Endothelial cell of umbilical vein (primary cell): ENCODE results near the gene NCSTN. TPM values are rescaled to one million over a fixed set of nuclear protein-coding genes. Genes with fewer than 3 reads are reported as not detected.

Source experiments
- BruUV-seq: library from RNA; stranded (reverse); fragments of 400-500 nt; replicated peaks from 2 replicates; lab custom pipeline; 2021; lab: Mats Ljungman, UMichigan
- CTCF ChIA-PET: fragments of 300-600, 350-600 bp; sonication (Branson Sonifier 250); formaldehyde crosslinking; loops from one replicate; lab custom pipeline; 2021; ENCODE audit warnings: antibody characterized with exemption, inconsistent platforms; lab: Charles Lee
- POLR2A ChIA-PET: fragments of 300-600, 350-600 bp; sonication (Branson Sonifier 250); formaldehyde crosslinking; loops from one replicate; lab custom pipeline; 2021; ENCODE audit warnings: antibody characterized with exemption, inconsistent platforms; lab: Charles Lee
- DNase-seq: peaks from one replicate; pipeline ENCODE4 v3.0.0-alpha.2; 2011; ENCODE audit warnings: low read depth, low spot score
- FAIRE-seq: peaks from 2 replicates; lab custom pipeline; 2011; peaks lifted over from hg19 to GRCh38; lab: Jason Lieb, UNC
- H2AFZ ChIP-seq: 2 replicates; pipeline ENCODE4 v1.6.0; 2012; ENCODE audit warnings: low read depth, low read length, control low read depth, inconsistent platforms
- H3K27ac ChIP-seq: 2 replicates; pipeline ENCODE4 v1.5.1; 2011; ENCODE audit warnings: low read depth, mild to moderate bottlenecking, control low read depth, low read length, moderate library complexity; ENCODE audit not compliant: insufficient read depth
- H3K27me3 ChIP-seq, 2 experiments: 2 replicates each; pipeline versions ENCODE4 v1.6.0 to v1.6.1; 2011; ENCODE audit warnings: low read length in 2 of 2, mixed read lengths in 1 of 2; ENCODE audit not compliant: control insufficient read depth in 2 of 2, insufficient read depth in 2 of 2
- H3K36me3 ChIP-seq, 2 experiments: 2 replicates in 1 of 2; 3 replicates in 1 of 2; pipeline ENCODE4 v1.5.1; 2011; ENCODE audit warnings: low read length in 2 of 2, mild to moderate bottlenecking in 1 of 2, moderate library complexity in 1 of 2; ENCODE audit not compliant: control insufficient read depth in 2 of 2, insufficient read depth in 2 of 2; ENCODE audit errors: extremely low read depth in 1 of 2
- H3K4me1 ChIP-seq: 3 replicates; pipeline ENCODE4 v1.5.1; 2011; ENCODE audit warnings: mild to moderate bottlenecking, low read length; ENCODE audit not compliant: control insufficient read depth, insufficient read depth; ENCODE audit errors: extremely low read depth
- H3K4me2 ChIP-seq: 2 replicates; pipeline ENCODE4 v1.6.1; 2011; ENCODE audit warnings: low read length, control low read depth, mixed read lengths; ENCODE audit not compliant: insufficient read depth
- H3K4me3 ChIP-seq, 3 experiments: fragments of 200-600 bp in 1 of 3; sonication (generic), shearing (Covaris generic) in 1 of 3; replicated peaks in 1 of 3; 2 replicates each; pipeline ENCODE4 v1.5.1; 2011 to 2016; ENCODE audit warnings: control low read depth in 3 of 3, low read length in 3 of 3, mild to moderate bottlenecking in 2 of 3, inconsistent platforms in 1 of 3, low read depth in 1 of 3, moderate library complexity in 1 of 3; ENCODE audit not compliant: insufficient read depth in 1 of 3
- H3K79me2 ChIP-seq: 2 replicates; pipeline ENCODE4 v1.6.0; 2012; ENCODE audit warnings: low read length, inconsistent platforms; ENCODE audit not compliant: control insufficient read depth, insufficient read depth
- H3K9ac ChIP-seq: replicated peaks from 2 replicates; pipeline ENCODE3; 2011; ENCODE audit warnings: low read length, control low read depth; ENCODE audit not compliant: insufficient read depth; ENCODE audit errors: extremely low read depth
- H3K9me1 ChIP-seq: replicated peaks from 3 replicates; pipeline ENCODE4 v1.6.0; 2011; ENCODE audit warnings: mild to moderate bottlenecking, low read length; ENCODE audit not compliant: control insufficient read depth, insufficient read depth; ENCODE audit errors: extremely low read depth
- H3K9me3 ChIP-seq: replicated peaks from 2 replicates; pipeline ENCODE4 v1.5.1; 2012; ENCODE audit warnings: low read length, inconsistent platforms; ENCODE audit not compliant: control insufficient read depth, insufficient read depth
- H4K20me1 ChIP-seq: replicated peaks from 2 replicates; pipeline ENCODE3; 2011; ENCODE audit warnings: mild to moderate bottlenecking, low read length; ENCODE audit not compliant: control insufficient read depth, insufficient read depth; ENCODE audit errors: extremely low read depth
- CTCF ChIP-seq, 2 donors: IDR thresholded peaks; 1 replicate in 1 of 2; 2 replicates in 1 of 2; pipeline ENCODE4 v1.5.1; 2011; ENCODE audit warnings: low read length in 2 of 2, mild to moderate bottlenecking in 2 of 2, moderate library complexity in 2 of 2, control low read depth in 1 of 2, inconsistent platforms in 1 of 2, low read depth in 1 of 2; ENCODE audit not compliant: insufficient read depth in 1 of 2; ENCODE audit errors: extremely low read depth in 1 of 2
- EZH2 ChIP-seq: IDR thresholded peaks from 2 replicates; pipeline ENCODE4 v1.6.1; 2012; ENCODE audit warnings: borderline replicate concordance, low read depth, mild to moderate bottlenecking, moderate library complexity, low read length, inconsistent platforms; ENCODE audit not compliant: severe bottlenecking
- FOS ChIP-seq: IDR thresholded peaks from 2 replicates; pipeline ENCODE4 v1.6.1; 2011; ENCODE audit warnings: mild to moderate bottlenecking, low read length, moderate library complexity, borderline replicate concordance; ENCODE audit not compliant: insufficient read depth
- GATA2 ChIP-seq: IDR thresholded peaks from 2 replicates; pipeline ENCODE4 v1.7.0; 2011; ENCODE audit warnings: low read depth, mild to moderate bottlenecking, moderate library complexity, mixed read lengths, low read length; ENCODE audit not compliant: insufficient read length, insufficient read depth
- JUN ChIP-seq: IDR thresholded peaks from 2 replicates; pipeline ENCODE4 v1.6.1; 2011; ENCODE audit warnings: borderline replicate concordance, low read depth; ENCODE audit not compliant: insufficient read length, insufficient read depth
- MAX ChIP-seq: IDR thresholded peaks from 2 replicates; pipeline ENCODE4 v1.6.1; 2011; ENCODE audit not compliant: insufficient read depth, insufficient read length
- MYC ChIP-seq: IDR thresholded peaks from one replicate; pipeline ENCODE4 v1.6.1; 2011; ENCODE audit warnings: mild to moderate bottlenecking, low read depth, low read length
- POLR2A ChIP-seq: IDR thresholded peaks from 2 replicates; pipeline ENCODE4 v1.6.1; 2012; ENCODE audit warnings: low read depth, mild to moderate bottlenecking, control low read depth, low read length
- POLR2AphosphoS5 ChIP-seq: IDR thresholded peaks from 2 replicates; pipeline ENCODE4 v1.6.1; 2012; ENCODE audit warnings: low read depth, mild to moderate bottlenecking, control low read depth, low read length, moderate library complexity; ENCODE audit not compliant: insufficient read depth
- dilution Hi-C: fragments of 300-500 bp; cut with MboI; formaldehyde crosslinking; loops from one replicate; pipeline ENCODE4 v1.15.0; 2019; ENCODE audit warnings: low sequenced_read_pairs; ENCODE audit not compliant: extremely low pct_ligation_motif_present
- intact Hi-C: fragments of 100-400 bp; cut with micrococcal nuclease; formaldehyde crosslinking; loops from one replicate; pipeline ENCODE4 v1.10.0; 2022
- polyA plus RNA-seq, 4 experiments: library from polyadenylated mRNA; depleted of rRNA in 3 of 4; stranded (reverse) in 3 of 4; unstranded in 1 of 4; fragments of >200 nt; gene quantifications; 2 replicates each; pipeline versions ENCODE4 v1.2.1 to v1.2.3, GENCODE V29; 2011 to 2012; ENCODE audit warnings: missing spikeins in 1 of 4
- total RNA-seq: library from RNA; stranded (reverse); gene quantifications from 2 replicates; pipeline ENCODE4 v1.2.3, GENCODE V29; 2021

NCSTN gene
- total and polyA plus RNA-seq, 2 donors (not counting 3 experiments of a cell fraction or from before 2014, with no cell fraction given): 92.5 to 199 TPM

DNA sequence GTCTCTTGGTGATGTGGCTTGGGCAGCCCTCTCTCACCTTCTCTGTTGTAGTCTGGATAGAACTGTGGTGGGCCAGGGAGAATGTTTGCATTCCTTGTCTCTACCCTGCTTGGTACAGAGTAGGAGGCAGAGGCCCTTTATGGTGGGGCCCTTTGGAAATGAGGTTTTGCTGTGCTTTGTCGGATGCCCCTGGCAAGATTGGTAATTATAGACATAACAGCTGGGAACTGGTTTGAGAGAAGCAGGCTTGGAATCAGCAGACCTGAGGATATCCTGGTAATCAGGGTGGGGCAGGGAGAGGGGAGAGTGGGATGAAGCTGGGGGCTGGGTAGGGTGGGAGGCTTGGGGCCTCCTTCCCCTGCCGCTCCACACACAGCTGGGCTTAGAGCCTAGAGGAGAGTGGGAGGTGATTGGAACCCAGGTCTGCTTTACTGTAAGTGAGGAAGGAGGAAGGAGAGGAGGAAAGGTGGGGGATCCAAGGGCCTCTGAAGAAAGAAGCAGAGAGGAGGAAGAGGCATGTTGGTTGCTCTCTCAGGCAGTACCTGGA, 62.2 kb downstream of the NCSTN start:
- no peak overlapping the region for H3K4me2 ChIP-seq
- no peak for FAIRE-seq

More for the DNA sequence above, 62.2 kb downstream of the NCSTN start:
- ChIA-PET POLR2A (no interaction called here), CTCF (no interaction called here)
- Histone ChIP-seq H3K79me2 (no peaks in the 10 kb centered on the region), H3K27me3 (peaks cover 72 to 80% of the 10 kb centered on the region in 2 experiments), H4K20me1 (no peaks in the 10 kb centered on the region), H3K9ac (no peak overlapping the region), H3K9me3 (no peaks in the 10 kb centered on the region), H3K9me1 (no peaks in the 10 kb centered on the region), H3K4me1 (peaks cover 13% of the 10 kb centered on the region), H2AFZ (no peak overlapping the region), H3K27ac (no peak overlapping the region), H3K4me3 (no peak overlapping the region), H3K36me3 (no peaks in the 10 kb centered on the region)
- TF ChIP-seq GATA2 (no peak), POLR2AphosphoS5 (no peak), MYC (no peak), MAX (no peak), CTCF (IDR thresholded peaks at IDR 0.05; ENCODE audit: extremely low read depth in 1 of 2, insufficient read depth in 1 of 2, low read depth in 1 of 2, low read length in 2 of 2) (no peak), FOS (no peak), POLR2A (no peak), EZH2 (no peak), JUN (no peak)
- no peak for DNase-seq
- dilution Hi-C loops: no loop called here
- intact Hi-C loops: no loop called here
- BruUV-seq: no TSS peak
